Measurements from ENCODE around the gene LRFN2. TPM values are rescaled to one million over a fixed set of nuclear protein-coding genes. Genes with fewer than 3 reads are reported as not detected.

Gene LRFN2
- total RNA-seq, 2 experiments from 2014 or later, result not detected

DNA sequence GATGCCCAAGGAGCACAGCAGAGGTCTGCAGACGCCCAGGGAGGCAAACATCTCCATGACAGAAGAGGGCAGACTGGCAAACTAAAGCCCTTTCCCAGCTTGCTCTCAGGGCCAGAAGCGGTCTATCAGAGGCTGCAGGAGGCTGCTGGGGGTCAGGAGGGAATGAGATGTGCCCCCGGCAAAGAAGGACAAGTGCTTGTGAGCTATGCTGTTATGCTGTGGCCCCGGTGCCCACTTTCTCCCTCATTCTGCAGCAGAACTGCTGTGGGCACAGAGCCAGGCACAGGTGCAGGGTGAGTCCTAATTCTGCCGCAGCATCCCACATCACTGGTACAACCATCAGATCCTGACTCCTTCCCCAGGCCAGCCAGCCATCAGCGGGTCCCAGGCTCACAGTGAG lies 46.4 kb downstream of the LRFN2 start:
- H3K27ac ChIP-seq (ENCODE audit: low read depth in 1 of 2, low read length in 2 of 2), result no peak overlapping the region
- no peak overlapping the region for H3K27ac Mint-ChIP-seq
- intact Hi-C loops (cut with DNase I, micrococcal nuclease), result no loop called here
- H3K4me1 Mint-ChIP-seq (ENCODE audit: low read depth), result no peaks in the 10 kb centered on the region
- DNase-seq (no peak), ATAC-seq (ENCODE audit: poor library complexity) (no peak)
- H3K4me1 ChIP-seq (ENCODE audit: insufficient read depth, low read length), result no peaks in the 10 kb centered on the region
- no peaks in the 10 kb centered on the region for H3K9me3 Mint-ChIP-seq
- no peaks in the 10 kb centered on the region for H3K9me3 ChIP-seq (ENCODE audit: control insufficient read depth in 1 of 2, insufficient read depth in 1 of 2, low read length in 2 of 2)
- no peaks in the 10 kb centered on the region for H3K27me3 Mint-ChIP-seq
- ChIA-PET POLR2A (no interaction called here), CTCF (no interaction called here)
- H3K4me3 ChIP-seq (ENCODE audit: low read length), result no peak overlapping the region
- H3K4me3 Mint-ChIP-seq, result no peak overlapping the region
- H3K36me3 ChIP-seq (ENCODE audit: insufficient read depth, low read length), result no peaks in the 10 kb centered on the region
- TF ChIP-seq, protein P1, sequence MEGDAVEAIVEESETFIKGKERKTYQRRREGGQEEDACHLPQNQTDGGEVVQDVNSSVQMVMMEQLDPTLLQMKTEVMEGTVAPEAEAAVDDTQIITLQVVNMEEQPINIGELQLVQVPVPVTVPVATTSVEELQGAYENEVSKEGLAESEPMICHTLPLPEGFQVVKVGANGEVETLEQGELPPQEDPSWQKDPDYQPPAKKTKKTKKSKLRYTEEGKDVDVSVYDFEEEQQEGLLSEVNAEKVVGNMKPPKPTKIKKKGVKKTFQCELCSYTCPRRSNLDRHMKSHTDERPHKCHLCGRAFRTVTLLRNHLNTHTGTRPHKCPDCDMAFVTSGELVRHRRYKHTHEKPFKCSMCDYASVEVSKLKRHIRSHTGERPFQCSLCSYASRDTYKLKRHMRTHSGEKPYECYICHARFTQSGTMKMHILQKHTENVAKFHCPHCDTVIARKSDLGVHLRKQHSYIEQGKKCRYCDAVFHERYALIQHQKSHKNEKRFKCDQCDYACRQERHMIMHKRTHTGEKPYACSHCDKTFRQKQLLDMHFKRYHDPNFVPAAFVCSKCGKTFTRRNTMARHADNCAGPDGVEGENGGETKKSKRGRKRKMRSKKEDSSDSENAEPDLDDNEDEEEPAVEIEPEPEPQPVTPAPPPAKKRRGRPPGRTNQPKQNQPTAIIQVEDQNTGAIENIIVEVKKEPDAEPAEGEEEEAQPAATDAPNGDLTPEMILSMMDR (IDR thresholded peaks at IDR 0.05), result no peak
- no peaks in the 10 kb centered on the region for H3K27me3 ChIP-seq (ENCODE audit: control insufficient read depth in 1 of 2, insufficient read depth in 2 of 2, low read length in 2 of 2)
- no peaks in the 10 kb centered on the region for H3K36me3 Mint-ChIP-seq (ENCODE audit: low read depth)

DNA sequence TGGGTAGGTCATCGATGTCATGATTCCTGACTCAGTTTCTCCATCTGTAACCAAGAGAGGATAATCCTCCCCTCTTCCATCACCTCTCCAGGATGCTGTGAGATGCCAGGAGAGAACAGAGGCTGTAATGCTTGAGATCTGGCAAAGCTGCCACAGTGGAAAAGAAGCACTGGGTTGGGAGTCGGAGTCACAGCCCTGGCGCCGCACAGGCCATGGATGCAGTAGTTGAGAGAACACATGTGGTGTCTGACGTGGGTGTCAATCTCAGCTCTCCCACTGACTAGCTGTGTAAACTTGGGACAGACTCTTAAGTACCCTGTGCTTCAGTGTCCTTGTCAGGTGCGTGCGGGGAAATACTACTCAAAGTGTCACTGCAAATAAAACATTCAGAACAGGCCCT lies 47.3 kb downstream of the LRFN2 start:
- POLR2A ChIA-PET, result no interaction called here
- H3K4me3 ChIP-seq (ENCODE audit: low read length), result no peak overlapping the region
- ATAC-seq (ENCODE audit: poor library complexity) (no peak), DNase-seq (no peak)
- no peak overlapping the region for H3K27ac Mint-ChIP-seq
- H3K36me3 Mint-ChIP-seq (ENCODE audit: low read depth), result no peaks in the 10 kb centered on the region
- CTCF ChIA-PET, result no interaction called here
- H3K27ac ChIP-seq (ENCODE audit: low read depth in 1 of 2, low read length in 2 of 2), result no peak overlapping the region
- intact Hi-C loops (cut with DNase I, micrococcal nuclease), result no loop called here
- H3K4me1 ChIP-seq (ENCODE audit: insufficient read depth, low read length), result no peaks in the 10 kb centered on the region
- H3K4me3 Mint-ChIP-seq, result no peak overlapping the region
- no peaks in the 10 kb centered on the region for H3K27me3 ChIP-seq (ENCODE audit: control insufficient read depth in 1 of 2, insufficient read depth in 2 of 2, low read length in 2 of 2)
- TF ChIP-seq, protein P1 (IDR thresholded peaks at IDR 0.05), result no peak
- no peaks in the 10 kb centered on the region for H3K27me3 Mint-ChIP-seq
- no peaks in the 10 kb centered on the region for H3K4me1 Mint-ChIP-seq (ENCODE audit: low read depth)
- H3K36me3 ChIP-seq (ENCODE audit: insufficient read depth, low read length), result no peaks in the 10 kb centered on the region
- no peaks in the 10 kb centered on the region for H3K9me3 ChIP-seq (ENCODE audit: control insufficient read depth in 1 of 2, insufficient read depth in 1 of 2, low read length in 2 of 2)
- no peaks in the 10 kb centered on the region for H3K9me3 Mint-ChIP-seq

DNA sequence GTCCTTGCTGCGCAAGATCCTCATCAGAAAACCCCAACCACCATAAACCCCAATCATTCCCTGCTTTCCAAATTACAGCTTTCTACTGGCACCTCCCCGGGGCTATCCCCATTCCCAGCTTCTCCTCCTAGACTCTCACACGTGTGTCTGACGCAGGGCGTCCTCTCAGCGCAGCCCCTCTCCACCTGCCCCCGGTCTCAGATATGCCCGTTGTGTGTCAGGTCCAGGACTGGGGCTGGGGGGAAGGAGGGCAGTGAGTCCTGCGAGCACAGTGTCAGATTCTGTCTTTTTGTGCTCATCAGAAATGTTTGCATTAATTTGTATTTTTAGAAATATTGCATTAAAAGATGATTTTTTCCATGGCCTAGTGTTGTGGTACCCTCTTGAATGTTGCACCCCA lies 48.6 kb downstream of the LRFN2 start:
- H3K27ac ChIP-seq (ENCODE audit: low read depth in 1 of 2, low read length in 2 of 2), result no peak overlapping the region

More for the DNA sequence above, 48.6 kb downstream of the LRFN2 start:
- H3K4me3 Mint-ChIP-seq, result no peak overlapping the region
- no peaks in the 10 kb centered on the region for H3K36me3 ChIP-seq (ENCODE audit: insufficient read depth, low read length)
- ChIA-PET POLR2A (interaction anchor here (0.6 kb wide), 1 partner anchor 8 kb away, joined by 3 read pairs; no protein-coding TSS in a partner anchor), CTCF (no interaction called here)
- H3K4me1 ChIP-seq (ENCODE audit: insufficient read depth, low read length), result no peaks in the 10 kb centered on the region
- H3K27ac Mint-ChIP-seq, result no peak overlapping the region
- TF ChIP-seq, protein P1 (IDR thresholded peaks at IDR 0.05), result no peak
- no peak overlapping the region for H3K4me3 ChIP-seq (ENCODE audit: low read length)
- ATAC-seq (ENCODE audit: poor library complexity) (no peak), DNase-seq (no peak)
- no peaks in the 10 kb centered on the region for H3K36me3 Mint-ChIP-seq (ENCODE audit: low read depth)
- H3K9me3 ChIP-seq (ENCODE audit: control insufficient read depth in 1 of 2, insufficient read depth in 1 of 2, low read length in 2 of 2), result no peaks in the 10 kb centered on the region
- H3K4me1 Mint-ChIP-seq (ENCODE audit: low read depth), result no peaks in the 10 kb centered on the region
- no peaks in the 10 kb centered on the region for H3K27me3 ChIP-seq (ENCODE audit: control insufficient read depth in 1 of 2, insufficient read depth in 2 of 2, low read length in 2 of 2)
- H3K9me3 Mint-ChIP-seq, result no peaks in the 10 kb centered on the region
- H3K27me3 Mint-ChIP-seq, result no peaks in the 10 kb centered on the region
- intact Hi-C loops (cut with DNase I, micrococcal nuclease), result no loop called here
